Cardiac muscle cell (in vitro differentiated cells and primary cell): ENCODE measurements around the gene INSYN2B. TPM values are rescaled to one million over a fixed set of nuclear protein-coding genes. Genes with fewer than 3 reads are reported as not detected.

Source experiments
- DNase-seq, 2 donors: peaks; one replicate each; pipeline versions ENCODE4 v3.0.0 to v3.0.0-alpha.2; 2010 to 2017; ENCODE audit warnings: low read depth in 1 of 2, low spot score in 1 of 2
- H3K27ac ChIP-seq: fragments of 200-600 bp; sonication (generic); 2 replicates; pipeline ENCODE4 v1.5.1; 2016
- H3K27me3 ChIP-seq: fragments of 200-600 bp; sonication (generic); 2 replicates; pipeline ENCODE4 v1.6.0; 2016; ENCODE audit warnings: control low read depth
- H3K36me3 ChIP-seq: fragments of 200-600 bp; sonication (generic); 2 replicates; pipeline ENCODE4 v1.5.1; 2016; ENCODE audit warnings: control low read depth
- H3K4me1 ChIP-seq: fragments of 200-600 bp; sonication (generic); 2 replicates; pipeline ENCODE4 v1.8.1; 2017; ENCODE audit warnings: low read depth, mild to moderate bottlenecking, mixed run types
- H3K4me3 ChIP-seq: fragments of 200-600 bp; sonication (generic); 2 replicates; pipeline ENCODE4 v1.5.1; 2016; ENCODE audit warnings: mild to moderate bottlenecking
- H3K9me3 ChIP-seq: fragments of 200-600 bp; sonication (generic); 2 replicates; pipeline ENCODE4 v1.5.1; 2017; ENCODE audit warnings: low read depth, mild to moderate bottlenecking, control low read depth
- polyA plus RNA-seq: library from polyadenylated mRNA; unstranded; fragments of >200 nt; fragmentation: Nextera tagmentation; extraction: Ambion mirVana; gene quantifications from 2 replicates; pipeline ENCODE4 v1.2.1, GENCODE V29; 2016
- total RNA-seq: library from RNA; depleted of rRNA; stranded (reverse); fragments of >200 nt; gene quantifications from 2 replicates; pipeline ENCODE4 v1.2.3, GENCODE V29; 2016
- TF ChIP-seq, protein P1 (sequence below): IDR thresholded peaks from 2 replicates; pipeline ENCODE4 v1.5.1; 2012; ENCODE audit warnings: low read depth, mild to moderate bottlenecking, low read length

The INSYN2B gene
- total and polyA plus RNA-seq, 2 experiments from 2014 or later = 1.6 to 9.3 TPM

DNA sequence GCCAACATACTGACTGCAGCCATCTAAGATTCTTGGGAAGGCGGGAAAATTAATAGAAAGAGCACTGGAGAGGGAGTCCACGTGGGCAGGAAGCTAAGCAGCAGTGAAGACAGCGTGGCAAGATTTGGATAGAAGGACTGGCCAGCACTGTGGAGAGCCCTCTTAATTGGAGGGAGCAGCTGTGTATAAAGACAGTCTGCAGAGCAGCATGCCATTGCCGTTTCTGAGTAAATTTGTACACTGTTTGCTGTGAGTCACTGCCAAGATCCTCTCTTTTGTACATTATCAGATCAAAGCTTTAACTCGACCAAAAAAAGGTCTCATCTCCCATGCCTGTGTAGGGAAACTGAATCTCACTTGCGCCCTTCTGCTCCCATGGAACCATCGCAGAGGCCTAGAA, 45.3 kb downstream of the INSYN2B start:
- Histone ChIP-seq H3K9me3 (no peaks in the 10 kb centered on the region), H3K27ac (no peak overlapping the region), H3K4me3 (no peak overlapping the region), H3K27me3 (no peaks in the 10 kb centered on the region), H3K36me3 (no peaks in the 10 kb centered on the region), H3K4me1 (no peaks in the 10 kb centered on the region)
- DNase-seq = peak in 1 of 2 donors; percentile 32
- TF ChIP-seq, protein P1, sequence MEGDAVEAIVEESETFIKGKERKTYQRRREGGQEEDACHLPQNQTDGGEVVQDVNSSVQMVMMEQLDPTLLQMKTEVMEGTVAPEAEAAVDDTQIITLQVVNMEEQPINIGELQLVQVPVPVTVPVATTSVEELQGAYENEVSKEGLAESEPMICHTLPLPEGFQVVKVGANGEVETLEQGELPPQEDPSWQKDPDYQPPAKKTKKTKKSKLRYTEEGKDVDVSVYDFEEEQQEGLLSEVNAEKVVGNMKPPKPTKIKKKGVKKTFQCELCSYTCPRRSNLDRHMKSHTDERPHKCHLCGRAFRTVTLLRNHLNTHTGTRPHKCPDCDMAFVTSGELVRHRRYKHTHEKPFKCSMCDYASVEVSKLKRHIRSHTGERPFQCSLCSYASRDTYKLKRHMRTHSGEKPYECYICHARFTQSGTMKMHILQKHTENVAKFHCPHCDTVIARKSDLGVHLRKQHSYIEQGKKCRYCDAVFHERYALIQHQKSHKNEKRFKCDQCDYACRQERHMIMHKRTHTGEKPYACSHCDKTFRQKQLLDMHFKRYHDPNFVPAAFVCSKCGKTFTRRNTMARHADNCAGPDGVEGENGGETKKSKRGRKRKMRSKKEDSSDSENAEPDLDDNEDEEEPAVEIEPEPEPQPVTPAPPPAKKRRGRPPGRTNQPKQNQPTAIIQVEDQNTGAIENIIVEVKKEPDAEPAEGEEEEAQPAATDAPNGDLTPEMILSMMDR = no peak

GRCh38 chr5:169933616-169934015, 46.7 kb downstream of the INSYN2B start:
- Histone ChIP-seq H3K4me1 (no peaks in the 10 kb centered on the region), H3K27ac (no peak overlapping the region), H3K4me3 (no peak overlapping the region), H3K36me3 (no peaks in the 10 kb centered on the region), H3K9me3 (no peaks in the 10 kb centered on the region), H3K27me3 (no peaks in the 10 kb centered on the region)
- DNase-seq = peak in 1 of 2 donors; percentile 17
- TF ChIP-seq, protein P1 = no peak

DNA sequence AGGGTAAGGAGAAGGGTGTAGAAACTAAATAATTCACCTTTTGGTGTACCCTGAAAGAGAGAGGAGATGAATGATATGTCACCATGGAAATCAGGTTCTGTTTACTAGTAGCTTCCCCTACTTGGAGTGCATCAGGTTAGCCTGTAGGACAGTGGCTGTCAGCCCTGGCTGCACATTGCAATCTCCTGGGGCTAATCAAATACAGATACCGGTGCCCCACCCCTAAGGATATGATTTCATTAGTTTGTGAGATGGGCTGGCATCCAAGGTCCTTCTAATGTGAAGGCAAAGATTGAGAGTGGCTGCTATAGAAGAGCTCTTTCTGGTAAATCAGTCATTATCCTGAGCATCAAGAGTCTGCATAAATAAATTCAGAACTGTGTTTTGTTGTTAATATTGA, 47.2 kb downstream of the INSYN2B start:
- H3K4me1 ChIP-seq = no peaks in the 10 kb centered on the region
- no peak overlapping the region for H3K4me3 ChIP-seq
- no peaks in the 10 kb centered on the region for H3K9me3 ChIP-seq
- H3K27ac ChIP-seq = no peak overlapping the region
- no peak for DNase-seq
- H3K27me3 ChIP-seq = no peaks in the 10 kb centered on the region
- TF ChIP-seq, protein P1 = no peak
- H3K36me3 ChIP-seq = no peaks in the 10 kb centered on the region

DNA sequence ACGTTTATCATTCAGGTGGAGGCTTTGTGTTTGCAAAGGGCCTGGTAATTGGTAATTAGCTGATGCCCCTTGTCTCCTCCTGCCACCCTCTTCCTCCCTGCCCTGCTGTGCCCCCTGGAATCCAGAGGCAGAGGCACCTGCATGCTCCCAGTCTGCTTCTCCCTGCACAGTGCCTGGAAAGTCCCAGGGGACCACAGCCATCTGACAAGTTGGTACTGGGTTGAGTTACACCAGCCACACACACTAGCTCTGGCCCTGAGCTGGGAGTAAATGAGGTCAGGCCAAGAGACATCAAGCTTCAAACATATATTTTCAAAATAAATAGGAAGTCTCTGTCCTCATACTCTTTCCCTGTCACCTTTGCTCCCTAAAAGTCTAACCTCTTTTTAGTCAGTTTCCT, 56.3 kb downstream of the INSYN2B start:
- H3K9me3 ChIP-seq = no peaks in the 10 kb centered on the region
- no peak for DNase-seq
- H3K4me1 ChIP-seq = no peaks in the 10 kb centered on the region
- TF ChIP-seq, protein P1 = no peak
- H3K4me3 ChIP-seq = no peak overlapping the region
- H3K27ac ChIP-seq = no peak overlapping the region
- no peaks in the 10 kb centered on the region for H3K27me3 ChIP-seq
- H3K36me3 ChIP-seq = no peaks in the 10 kb centered on the region

- Histone ChIP-seq H3K4me3 (no peak overlapping the region), H3K9me3 (no peaks in the 10 kb centered on the region), H3K27ac (no peak overlapping the region), H3K36me3 (no peaks in the 10 kb centered on the region), H3K27me3 (no peaks in the 10 kb centered on the region), H3K4me1 (no peaks in the 10 kb centered on the region)
- DNase-seq = no peak
- TF ChIP-seq, protein P1 = no peak
These were observed 57.8 kb downstream of the INSYN2B start for GRCh38 chr5:169922474-169922873.

DNA sequence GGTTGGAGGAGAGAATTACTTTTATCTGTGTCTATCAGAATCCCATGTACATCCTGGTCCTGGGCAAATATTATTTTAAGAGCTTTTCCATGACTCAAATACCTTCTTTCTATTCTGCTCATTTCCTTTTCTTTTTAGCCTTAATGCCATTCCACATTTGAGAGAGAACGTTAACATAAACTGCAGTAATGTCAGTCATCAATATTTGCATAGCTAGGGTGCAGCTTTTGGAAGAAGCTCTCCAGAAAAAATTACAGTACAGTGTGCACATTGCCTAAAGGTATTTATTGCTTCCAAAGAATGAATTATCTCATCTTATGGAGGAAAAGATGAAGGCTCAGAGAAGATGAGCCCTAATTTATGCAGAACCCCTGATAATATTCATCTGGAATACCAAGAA, 58.3 kb downstream of the INSYN2B start:
- no peaks in the 10 kb centered on the region for H3K4me1 ChIP-seq
- TF ChIP-seq, protein P1 = no peak
- H3K27ac ChIP-seq = no peak overlapping the region

More for the DNA sequence above, 58.3 kb downstream of the INSYN2B start:
- H3K4me3 ChIP-seq = no peak overlapping the region
- H3K27me3 ChIP-seq = no peaks in the 10 kb centered on the region
- H3K36me3 ChIP-seq = no peaks in the 10 kb centered on the region
- no peak for DNase-seq
- H3K9me3 ChIP-seq = no peaks in the 10 kb centered on the region
